GM03348 (cell line): ENCODE data around the gene OR2F1.
A peak's percentile ranks its signal among the peaks of the same experiment; 100 is the strongest.

Source experiments
- DNase-seq: peaks from one replicate; pipeline ENCODE4 v3.0.0; 2012; ENCODE audit warnings: low spot score

OR2F1 gene

GRCh38 chr7:143954135-143954534, 509 bp upstream of the OR2F1 start:
- peak; percentile 26 for DNase-seq

GRCh38 chr7:143958781-143959180, 4.1 kb downstream of the OR2F1 start:
- no peak for DNase-seq

- DNase-seq: no peak
Observed at GRCh38 chr7:143960813-143961610, 6.4 kb downstream of the OR2F1 start.

GRCh38 chr7:143965280-143965679, 10.6 kb downstream of the OR2F1 start:
- DNase-seq: no peak

GRCh38 chr7:143967398-143967797, 12.8 kb downstream of the OR2F1 start:
- no peak for DNase-seq

GRCh38 chr7:143973870-143974416, 19.3 kb downstream of the OR2F1 start:
- no peak for DNase-seq

GRCh38 chr7:143974459-143974858, 19.8 kb downstream of the OR2F1 start:
- DNase-seq: peak; percentile 59

- no peak for DNase-seq
Observed at GRCh38 chr7:143975617-143976016, 21.0 kb downstream of the OR2F1 start.

GRCh38 chr7:143978585-143978984, 23.9 kb downstream of the OR2F1 start:
- DNase-seq: no peak

- peak; percentile 71 for DNase-seq
Observed at GRCh38 chr7:143979359-143979758, 24.7 kb downstream of the OR2F1 start.

- DNase-seq: no peak
Observed at GRCh38 chr7:143979998-143980397, 25.4 kb downstream of the OR2F1 start.

- DNase-seq: no peak
Observed at GRCh38 chr7:143980746-143981510, 26.3 kb downstream of the OR2F1 start.

- no peak for DNase-seq
Observed at GRCh38 chr7:143983960-143984359, 29.3 kb downstream of the OR2F1 start.

GRCh38 chr7:143987513-143987912, 32.9 kb downstream of the OR2F1 start:
- DNase-seq: no peak

GRCh38 chr7:143988976-143989745, 34.5 kb downstream of the OR2F1 start:
- peak; percentile 67 for DNase-seq

GRCh38 chr7:143992670-143993069, 38.0 kb downstream of the OR2F1 start:
- no peak for DNase-seq

GRCh38 chr7:143993924-143994323, 39.3 kb downstream of the OR2F1 start:
- no peak for DNase-seq

- DNase-seq: no peak
Observed at GRCh38 chr7:144000020-144000419, 45.4 kb downstream of the OR2F1 start, which contains the start of gene OR6B1. Gene OR6B1, plus strand, starts transcription at chr7:144000320. Its CDS starts 3,677 bp downstream, at chr7:144003997.

GRCh38 chr7:144001543-144001942, 46.9 kb downstream of the OR2F1 start:
- DNase-seq: peak; percentile 24

GRCh38 chr7:144004703-144005102, 50.1 kb downstream of the OR2F1 start:
- no peak for DNase-seq

GRCh38 chr7:144006029-144006691, 51.5 kb downstream of the OR2F1 start:
- no peak for DNase-seq

- no peak for DNase-seq
Observed at GRCh38 chr7:144006692-144007042, 52.0 kb downstream of the OR2F1 start.
